PFSK-1 (cell line): ENCODE results near the gene STAP2.
A peak's percentile ranks its signal among the peaks of the same experiment; 100 is the strongest.

Experiments used
- FOXP2 ChIP-seq: optimal IDR thresholded peaks from 2 replicates; pipeline ENCODE3; 2011; ENCODE audit warnings: borderline replicate concordance, control low read depth, inconsistent platforms; ENCODE audit not compliant: insufficient read depth; ENCODE audit errors: extremely low read length, extremely low read depth
- POLR2AphosphoS5 ChIP-seq: IDR thresholded peaks from 2 replicates; pipeline ENCODE4 v1.6.1; 2012; ENCODE audit warnings: low read depth, mild to moderate bottlenecking, control low read depth, low read length, moderate library complexity
- REST ChIP-seq, 2 experiments: IDR thresholded peaks; 2 replicates each; pipeline versions ENCODE4 v1.6.1 to v1.8.0; 2011 to 2012; ENCODE audit warnings: low read depth in 2 of 2, low read length in 2 of 2, control low read depth in 1 of 2, inconsistent platforms in 1 of 2, mild to moderate bottlenecking in 1 of 2, moderate library complexity in 1 of 2; ENCODE audit not compliant: insufficient read depth in 1 of 2
- TAF1 ChIP-seq: IDR thresholded peaks from 2 replicates; pipeline ENCODE4 v1.6.1; 2012; ENCODE audit warnings: low read length, control low read depth, borderline replicate concordance; ENCODE audit not compliant: insufficient read depth

- TF ChIP-seq POLR2AphosphoS5 (no peak), REST (IDR thresholded peaks at IDR 0.05; ENCODE audit: insufficient read depth in 1 of 2, low read depth in 2 of 2, low read length in 2 of 2) (no peak), TAF1 (no peak), FOXP2 (peak; percentile 35)
These were observed 29.6 kb upstream of the STAP2 start for GRCh38 chr19:4368128-4368820.
